Activated CD8-positive, alpha-beta T cell treated with anti-CD3 and anti-CD28 coated beads for 36 hours (primary cell): ENCODE data around the gene GABRA5. TPM values are rescaled to one million over a fixed set of nuclear protein-coding genes. Genes with fewer than 3 reads are reported as not detected.
"Not testable (repeated sequence)": the region's sequence is repeated elsewhere in the genome, so short reads cannot be mapped to it uniquely, and the experiment has no call there.

Source experiments
- ATAC-seq: fragments of 200-7000 bp; cut with Tn5 transposase; one replicate; pipeline ENCODE4 v1.10.0; 2021; ENCODE audit warnings: mild to moderate bottlenecking, moderate library complexity
- CTCF ChIA-PET: fragments of 350-600 bp; sonication (Branson Sonifier 250); formaldehyde crosslinking; loops from one replicate; lab custom pipeline; 2021; ENCODE audit warnings: antibody characterized with exemption; lab: Charles Lee
- POLR2A ChIA-PET: fragments of 350-600 bp; sonication (Branson Sonifier 250); formaldehyde crosslinking; loops from one replicate; lab custom pipeline; 2021; ENCODE audit warnings: antibody characterized with exemption; lab: Charles Lee
- DNase-seq: peaks from one replicate; pipeline ENCODE4 v3.0.0-alpha.2; 2020
- H3K27ac Mint-ChIP-seq: one replicate; pipeline ENCODE4 v1.8.0; 2021; ENCODE audit warnings: mild to moderate bottlenecking, mixed read lengths
- H3K27me3 Mint-ChIP-seq: one replicate; pipeline ENCODE4 v1.8.0; 2021; ENCODE audit warnings: mixed read lengths
- H3K36me3 Mint-ChIP-seq: one replicate; pipeline ENCODE4 v1.8.0; 2021; ENCODE audit warnings: low read depth, mixed read lengths
- H3K4me1 Mint-ChIP-seq: one replicate; pipeline ENCODE4 v1.8.0; 2021; ENCODE audit warnings: low read depth, mixed read lengths
- H3K4me3 Mint-ChIP-seq: one replicate; pipeline ENCODE4 v1.8.0; 2021; ENCODE audit warnings: mild to moderate bottlenecking, moderate library complexity, mixed read lengths
- H3K9me3 Mint-ChIP-seq: one replicate; pipeline ENCODE4 v1.8.0; 2021; ENCODE audit warnings: mixed read lengths
- CTCF ChIP-seq: fragments of 200-600 bp; IDR thresholded peaks from one replicate; pipeline ENCODE4 v1.8.0; 2022; ENCODE audit warnings: antibody characterized with exemption, mild to moderate bottlenecking
- intact Hi-C: fragments of 100-400 bp; cut with micrococcal nuclease; formaldehyde crosslinking; loops from one replicate; pipeline ENCODE4 v1.10.0; 2022
- total RNA-seq, 2 experiments: library from RNA; stranded (reverse); gene quantifications; one replicate each; pipeline ENCODE4 v1.2.3, GENCODE V29; 2021

The GABRA5 gene
- total RNA-seq, 2 experiments from 2014 or later = not detected

- intact Hi-C loops = loop anchor here (5.0 kb wide), 1 partner anchor 125 kb away; no protein-coding TSS in a partner anchor
- Mint-ChIP-seq H3K36me3 (no peaks in the 10 kb centered on the region), H3K9me3 (peaks cover 9% of the 10 kb centered on the region), H3K4me1 (no peaks in the 10 kb centered on the region), H3K27me3 (peaks cover 14% of the 10 kb centered on the region), H3K4me3 (no peak overlapping the region), H3K27ac (no peak overlapping the region)
- ATAC-seq (no peak), DNase-seq (no peak)
- no peak for TF ChIP-seq CTCF
- CTCF ChIA-PET = interaction anchor here (1.4 to 1.6 kb wide), 2 partner anchors 118 to 466 kb away, joined by 4 to 16 read pairs; no protein-coding TSS in a partner anchor
- POLR2A ChIA-PET = no interaction called here
Observed at GRCh38 chr15:26892182-26892518, 25.3 kb downstream of the GABRA5 start.

- Mint-ChIP-seq H3K4me3 (no peak overlapping the region), H3K27ac (no peak overlapping the region), H3K27me3 (peaks cover 14% of the 10 kb centered on the region), H3K36me3 (no peaks in the 10 kb centered on the region), H3K4me1 (no peaks in the 10 kb centered on the region), H3K9me3 (peaks cover 9% of the 10 kb centered on the region)
- intact Hi-C loops = loop anchor here (5.0 kb wide), 1 partner anchor 125 kb away; no protein-coding TSS in a partner anchor
- no peak for TF ChIP-seq CTCF
- ChIA-PET CTCF (no interaction called here), POLR2A (no interaction called here)
- DNase-seq (no peak), ATAC-seq (no peak)
Observed at GRCh38 chr15:26892678-26893077, 25.8 kb downstream of the GABRA5 start.

GRCh38 chr15:26893351-26894065 lies 26.6 kb downstream of the GABRA5 start:
- POLR2A ChIA-PET = no interaction called here
- no peak overlapping the region for H3K4me3 Mint-ChIP-seq
- CTCF ChIA-PET = no interaction called here
- no peak for DNase-seq
- no peak for ATAC-seq
- no peaks in the 10 kb centered on the region for H3K4me1 Mint-ChIP-seq
- H3K36me3 Mint-ChIP-seq = no peaks in the 10 kb centered on the region
- peaks cover 9% of the 10 kb centered on the region for H3K9me3 Mint-ChIP-seq
- intact Hi-C loops = loop anchor here (5.0 kb wide), 1 partner anchor 124 kb away; no protein-coding TSS in a partner anchor
- H3K27ac Mint-ChIP-seq = no peak overlapping the region
- H3K27me3 Mint-ChIP-seq = peaks cover 14% of the 10 kb centered on the region
- TF ChIP-seq CTCF = no peak

- intact Hi-C loops = loop anchor here (5.0 kb wide), 1 partner anchor 123 kb away; no protein-coding TSS in a partner anchor
- no peaks in the 10 kb centered on the region for H3K36me3 Mint-ChIP-seq
- H3K27me3 Mint-ChIP-seq = peaks cover 14% of the 10 kb centered on the region
Observed at GRCh38 chr15:26894181-26894580, 27.3 kb downstream of the GABRA5 start.

GRCh38 chr15:26895346-26895745 lies 28.5 kb downstream of the GABRA5 start:
- H3K36me3 Mint-ChIP-seq, DNase-seq, H3K4me1 Mint-ChIP-seq, CTCF ChIA-PET, H3K4me3 Mint-ChIP-seq, ATAC-seq, POLR2A ChIA-PET, H3K27ac Mint-ChIP-seq, intact Hi-C loops: not testable (repeated sequence)
- Mint-ChIP-seq H3K9me3 (peaks cover 15% of the 10 kb centered on the region), H3K27me3 (peaks cover 12% of the 10 kb centered on the region)

More at GRCh38 chr15:26894181-26894580, 27.3 kb downstream of the GABRA5 start:
- DNase-seq (no peak), ATAC-seq (no peak)
- POLR2A ChIA-PET = no interaction called here
- Mint-ChIP-seq H3K27ac (no peak overlapping the region), H3K4me1 (no peaks in the 10 kb centered on the region), H3K9me3 (peaks cover 10% of the 10 kb centered on the region), H3K4me3 (no peak overlapping the region)
- CTCF ChIA-PET = no interaction called here
- no peak for TF ChIP-seq CTCF
